Measurements from ENCODE around the gene HPD. TPM values are rescaled to one million over a fixed set of nuclear protein-coding genes. Genes with fewer than 3 reads are reported as not detected.
A peak's percentile ranks its signal among the peaks of the same experiment; 100 is the strongest.

Gene HPD
- total RNA-seq, 1 donor from 2014 or later: not detected

DNA sequence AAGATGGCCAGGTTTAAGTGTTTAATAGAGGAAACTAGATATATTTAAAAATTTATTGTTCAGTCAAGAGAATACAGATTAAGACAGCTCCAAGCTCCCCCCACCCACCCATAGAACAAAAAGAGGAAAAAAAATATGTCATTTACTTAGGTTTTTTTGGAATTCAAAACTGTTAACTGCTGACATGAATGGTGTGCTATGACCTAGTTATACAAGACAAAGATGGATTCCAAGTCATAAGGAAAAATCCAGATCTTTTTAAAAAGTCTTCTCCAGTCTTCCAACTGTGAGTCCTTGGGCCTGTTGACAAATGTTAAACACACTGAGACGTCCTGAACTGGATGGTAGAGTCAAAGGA is 56.2 kb downstream of the HPD start:
- Mint-ChIP-seq H3K27ac (peak overlapping the region; percentile 97), H3K4me3 (peak overlapping the region; percentile 87), H3K4me1 (ENCODE audit: low read depth) (peaks cover 41% of the 10 kb centered on the region), H3K9me3 (no peaks in the 10 kb centered on the region), H3K27me3 (ENCODE audit: insufficient read depth) (peaks cover 2% of the 10 kb centered on the region), H3K36me3 (ENCODE audit: low read depth) (peaks cover 28% of the 10 kb centered on the region)
- intact Hi-C loops (cut with micrococcal nuclease): loop anchor here (1.0 to 10.0 kb wide), 6 partner anchors 36 to 1268 kb away; partner anchors contain the start of genes HCAR1, PSMD9, RNF10 and RNF34
- DNase-seq (ENCODE audit: low spot score): no peak

DNA sequence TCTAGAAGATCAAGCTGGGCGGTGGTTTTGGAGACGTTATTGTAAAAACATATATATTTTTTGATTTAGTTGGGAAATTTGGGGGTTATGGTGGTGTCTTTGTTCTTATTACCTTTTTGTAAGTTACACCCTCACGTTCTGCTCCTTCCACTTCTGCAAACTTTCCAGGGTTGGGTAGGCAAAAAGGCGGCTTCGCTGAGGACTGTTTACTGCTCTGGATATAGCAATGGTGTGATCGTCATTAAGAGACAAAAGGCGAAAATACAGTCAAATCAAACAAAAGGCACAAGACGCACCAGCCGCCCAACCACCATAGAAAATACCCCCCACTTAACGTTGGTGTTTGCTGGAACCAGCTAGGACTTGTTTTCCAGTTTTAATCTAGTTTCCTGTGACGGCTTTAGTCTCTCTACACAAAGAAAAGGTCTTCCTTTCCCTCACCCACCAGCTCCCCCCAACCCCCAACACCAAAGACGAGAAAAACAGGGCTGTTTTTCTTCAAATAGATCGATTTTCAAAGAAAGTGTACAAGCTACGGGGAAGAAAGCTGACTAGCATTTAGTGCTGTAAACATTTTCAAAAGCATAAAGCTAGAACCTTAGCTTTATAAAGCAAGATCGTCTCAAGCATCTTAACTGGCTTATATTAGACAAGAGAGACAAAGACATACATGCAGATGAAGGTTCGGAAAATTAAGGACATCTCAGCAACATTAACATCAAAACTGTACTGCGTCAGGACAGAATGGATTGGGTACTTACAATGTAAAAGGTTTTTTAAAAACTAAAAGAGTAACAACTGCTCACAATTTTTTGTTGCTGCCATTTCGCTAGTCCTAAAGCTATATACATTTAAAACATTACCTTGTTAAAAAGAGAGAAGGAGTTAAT is 56.8 kb downstream of the HPD start:
- H3K9me3 Mint-ChIP-seq: no peaks in the 10 kb centered on the region
- intact Hi-C loops (cut with micrococcal nuclease): loop anchor here (1.0 to 10.0 kb wide), 6 partner anchors 37 to 1267 kb away; partner anchors contain the start of genes HCAR1, PSMD9, RNF10 and RNF34
- peaks cover 40% of the 10 kb centered on the region for H3K4me1 Mint-ChIP-seq (ENCODE audit: low read depth)
- H3K36me3 Mint-ChIP-seq (ENCODE audit: low read depth): peaks cover 28% of the 10 kb centered on the region
- peak; percentile 25 for DNase-seq (ENCODE audit: low spot score)
- H3K27ac Mint-ChIP-seq: peak overlapping the region; percentile 97
- peaks cover 2% of the 10 kb centered on the region for H3K27me3 Mint-ChIP-seq (ENCODE audit: insufficient read depth)
- peak overlapping the region; percentile 87 for H3K4me3 Mint-ChIP-seq

DNA sequence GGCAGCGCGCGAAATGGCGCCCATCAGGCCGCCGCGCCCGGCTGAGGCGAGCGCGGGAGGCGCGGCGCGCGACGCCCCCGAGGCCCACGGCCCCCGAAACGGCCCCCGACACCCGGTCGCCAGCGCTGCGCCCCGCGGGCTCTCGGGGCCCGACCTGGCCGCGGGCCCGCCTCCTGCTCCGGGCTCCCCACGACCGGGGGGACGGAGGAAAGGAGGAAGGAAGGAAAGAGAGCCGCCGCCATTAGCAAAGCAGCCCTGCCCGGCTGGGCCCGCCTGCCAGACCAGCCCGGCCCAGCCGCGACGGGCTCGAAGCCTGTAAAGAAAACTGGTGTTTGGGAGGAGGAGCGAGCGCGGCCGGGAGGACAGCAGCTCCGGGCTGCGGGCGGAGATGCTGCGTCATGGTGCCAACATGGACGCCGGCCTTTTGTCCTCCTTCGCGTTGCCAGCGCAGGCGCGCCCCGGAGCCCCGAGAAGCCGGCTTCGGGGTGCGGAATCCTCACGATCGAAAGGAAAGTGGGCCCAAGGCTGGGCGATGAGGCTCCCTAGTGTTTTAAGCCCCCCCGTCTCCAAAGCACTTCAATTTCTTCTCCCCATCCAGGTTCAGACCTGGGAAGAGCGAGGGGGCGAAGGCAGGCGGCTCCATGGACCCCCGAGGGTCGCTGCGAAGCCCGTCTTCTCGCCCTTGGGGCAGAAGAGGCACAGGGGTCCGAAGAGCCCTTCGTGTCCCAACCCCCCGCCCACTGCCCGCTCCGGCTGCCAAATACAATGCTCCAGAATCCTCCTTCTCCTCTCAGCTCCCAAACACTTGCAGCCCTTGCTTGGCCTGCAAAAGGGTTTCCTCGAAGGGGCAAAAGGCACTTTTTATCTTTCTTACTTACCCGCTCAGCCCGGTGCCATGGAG is 57.7 kb downstream of the HPD start:
- peak overlapping the region; percentile 87 for H3K4me3 Mint-ChIP-seq
- no peaks in the 10 kb centered on the region for H3K9me3 Mint-ChIP-seq
- DNase-seq (ENCODE audit: low spot score): peak; percentile 66
- H3K27me3 Mint-ChIP-seq (ENCODE audit: insufficient read depth): peaks cover 2% of the 10 kb centered on the region
- intact Hi-C loops (cut with micrococcal nuclease): loop anchor here (5.0 to 10.0 kb wide), 3 partner anchors 396 to 1266 kb away; partner anchors contain the start of genes HCAR1, RNF10 and RNF34
- H3K4me1 Mint-ChIP-seq (ENCODE audit: low read depth): peaks cover 32% of the 10 kb centered on the region
- peak overlapping the region; percentile 97 for H3K27ac Mint-ChIP-seq
- peaks cover 22% of the 10 kb centered on the region for H3K36me3 Mint-ChIP-seq (ENCODE audit: low read depth)

DNA sequence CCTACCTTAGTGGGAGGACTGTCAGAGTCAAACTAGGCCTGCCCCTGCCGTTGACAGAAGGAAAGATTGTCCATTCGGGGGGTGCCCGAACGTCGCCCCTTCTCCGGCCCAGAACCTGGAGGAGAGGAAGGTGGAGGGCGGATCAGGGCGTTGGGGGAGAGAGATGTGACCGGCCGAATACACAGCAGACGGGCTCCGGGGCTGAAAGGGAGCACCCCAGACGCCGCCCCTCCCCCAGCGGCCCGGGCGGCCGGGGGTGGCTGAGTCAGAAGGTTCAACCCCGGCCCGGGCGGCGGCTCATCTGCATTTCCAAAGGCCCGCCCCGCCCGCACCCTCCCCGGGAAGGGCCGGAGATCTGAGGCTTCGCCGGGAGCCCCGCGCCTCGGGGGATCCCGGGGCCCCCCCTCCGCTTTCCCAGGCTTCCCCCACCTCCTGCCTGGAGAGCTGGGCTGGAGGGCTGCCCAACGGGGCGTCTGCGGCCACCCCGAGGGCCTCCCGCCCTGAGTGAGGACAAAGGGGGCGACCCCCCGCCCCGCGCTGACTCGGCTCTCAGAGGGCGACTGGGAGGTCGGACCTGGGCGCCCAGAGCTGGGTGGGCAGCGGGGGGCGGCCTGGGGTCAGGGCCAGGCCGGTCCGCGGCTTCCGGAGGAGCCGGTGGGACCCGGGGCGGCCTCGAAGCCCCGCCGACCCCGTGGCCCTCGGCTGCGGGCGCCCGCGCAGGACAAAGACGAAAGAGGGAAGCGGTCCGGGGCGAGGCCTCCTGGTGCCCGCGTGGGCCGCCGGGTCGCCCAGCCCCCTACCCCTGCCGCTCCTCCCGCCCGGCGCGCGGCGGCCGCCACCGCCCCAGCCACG is 58.6 kb downstream of the HPD start:
- H3K9me3 Mint-ChIP-seq: no peaks in the 10 kb centered on the region
- H3K27ac Mint-ChIP-seq: peak overlapping the region; percentile 92
- intact Hi-C loops (cut with micrococcal nuclease): loop anchor here (1.0 to 10.0 kb wide), 4 partner anchors 12 to 1265 kb away; partner anchors contain the start of genes HCAR1, RNF10 and RNF34
- peak; percentile 78 for DNase-seq (ENCODE audit: low spot score)
- H3K36me3 Mint-ChIP-seq (ENCODE audit: low read depth): peaks cover 24% of the 10 kb centered on the region
- H3K4me3 Mint-ChIP-seq: peak overlapping the region; percentile 85
- peaks cover 2% of the 10 kb centered on the region for H3K27me3 Mint-ChIP-seq (ENCODE audit: insufficient read depth)
- peaks cover 32% of the 10 kb centered on the region for H3K4me1 Mint-ChIP-seq (ENCODE audit: low read depth)

DNA sequence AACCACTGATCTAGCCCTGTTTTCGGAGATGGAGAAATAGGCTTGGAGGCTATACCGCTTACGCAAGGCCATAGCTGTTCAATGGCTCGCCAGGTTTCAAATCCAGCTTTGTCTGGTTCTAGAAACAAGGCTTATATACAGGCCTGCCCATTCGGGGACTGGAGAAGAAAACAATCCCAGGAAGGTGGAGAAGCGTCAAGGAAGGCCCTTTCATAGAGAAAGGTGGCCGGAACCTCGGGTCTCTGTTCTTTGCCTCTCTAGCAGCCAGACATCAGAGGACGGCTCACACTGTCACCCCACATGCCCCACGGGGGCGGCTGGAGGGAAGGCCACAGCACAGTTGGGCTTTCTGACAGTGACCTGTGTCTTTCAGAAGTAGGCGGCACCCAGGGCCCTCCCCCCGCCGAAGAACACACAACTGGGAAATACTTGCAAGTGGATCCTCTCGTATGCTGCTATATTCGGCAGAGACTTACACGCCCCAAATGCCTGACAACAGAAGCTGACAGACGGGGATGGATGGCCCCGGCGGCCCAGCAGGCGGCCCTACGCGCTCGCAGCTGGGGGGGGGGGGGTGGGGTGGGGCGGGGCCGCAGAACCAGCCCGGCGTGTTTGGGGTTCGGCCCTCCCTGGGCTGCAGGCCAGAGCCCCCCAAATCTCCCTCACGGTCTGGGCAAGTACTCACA is 59.4 kb downstream of the HPD start:
- H3K27me3 Mint-ChIP-seq (ENCODE audit: insufficient read depth): peaks cover 2% of the 10 kb centered on the region
- no peaks in the 10 kb centered on the region for H3K9me3 Mint-ChIP-seq
- intact Hi-C loops (cut with micrococcal nuclease): loop anchor here (1.0 kb wide), 1 partner anchor 13 kb away; no protein-coding TSS in a partner anchor
- DNase-seq (ENCODE audit: low spot score): peak; percentile 39
- peak overlapping the region; percentile 92 for H3K27ac Mint-ChIP-seq
- H3K4me3 Mint-ChIP-seq: peak overlapping the region; percentile 85
- peaks cover 40% of the 10 kb centered on the region for H3K4me1 Mint-ChIP-seq (ENCODE audit: low read depth)
- peaks cover 25% of the 10 kb centered on the region for H3K36me3 Mint-ChIP-seq (ENCODE audit: low read depth)

DNA sequence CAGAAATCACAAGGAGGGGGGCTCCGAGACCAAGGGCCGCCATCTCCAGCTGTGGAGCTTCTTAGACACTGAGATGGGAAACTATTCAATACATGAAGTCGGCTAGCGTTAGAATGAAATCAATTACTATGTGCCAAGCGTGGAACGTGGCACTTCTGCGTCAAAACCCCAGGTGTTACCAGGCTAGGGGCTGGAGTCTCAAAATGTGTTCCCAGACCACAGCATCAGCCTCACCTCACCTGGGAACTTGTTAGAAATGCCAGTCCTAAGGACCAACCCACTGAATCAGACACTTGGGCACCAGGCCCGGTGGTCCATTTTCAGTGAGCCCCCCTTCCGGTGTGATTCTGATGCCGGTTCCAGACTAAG is 59.9 kb downstream of the HPD start:
- Mint-ChIP-seq H3K9me3 (no peaks in the 10 kb centered on the region), H3K4me3 (peak overlapping the region; percentile 85), H3K4me1 (ENCODE audit: low read depth) (peaks cover 43% of the 10 kb centered on the region), H3K36me3 (ENCODE audit: low read depth) (peaks cover 25% of the 10 kb centered on the region), H3K27ac (peak overlapping the region; percentile 90), H3K27me3 (ENCODE audit: insufficient read depth) (peaks cover 2% of the 10 kb centered on the region)
- no peak for DNase-seq (ENCODE audit: low spot score)
- intact Hi-C loops (cut with micrococcal nuclease): loop anchor here (1.0 kb wide), 1 partner anchor 14 kb away; no protein-coding TSS in a partner anchor

DNA sequence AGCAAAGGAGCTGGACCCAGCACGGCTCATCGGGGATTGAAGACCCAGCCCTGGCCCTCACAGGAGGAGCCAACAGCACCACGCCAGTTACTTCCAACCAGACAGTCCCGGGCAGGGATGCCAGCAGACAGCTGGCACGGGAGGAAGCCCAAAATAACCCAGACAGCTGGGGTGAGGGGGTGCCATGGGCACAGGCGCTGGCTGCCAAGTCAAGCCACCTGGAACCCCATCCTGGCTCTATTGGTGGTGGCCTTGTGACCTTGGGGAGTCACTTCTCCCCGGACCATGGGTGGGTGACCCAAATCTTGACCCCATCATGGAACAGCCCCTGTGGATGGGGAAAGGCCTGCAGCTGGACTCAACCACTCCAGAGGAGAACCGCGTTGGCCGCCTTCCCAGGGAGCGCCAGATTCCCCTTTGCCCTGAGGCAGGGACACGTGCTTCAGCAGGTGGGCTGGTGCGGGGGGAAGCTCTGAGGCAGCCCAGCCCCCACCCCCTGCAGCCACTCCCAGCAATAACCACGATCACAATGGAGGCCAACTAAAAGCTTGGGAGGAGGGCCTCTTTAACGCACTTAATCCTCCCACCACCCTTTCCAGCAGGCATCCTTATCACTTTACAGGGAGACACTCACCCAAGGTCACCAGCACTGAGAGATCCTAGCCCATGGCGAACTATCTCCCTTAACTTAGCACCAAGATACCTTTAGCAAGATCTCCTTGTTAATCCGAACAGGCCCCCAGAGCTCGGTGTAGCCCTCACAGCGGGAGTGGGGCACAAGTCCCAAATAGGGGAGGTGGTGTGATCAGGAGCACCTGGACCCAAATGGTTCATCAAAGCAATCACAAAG is 60.5 kb downstream of the HPD start:
- Mint-ChIP-seq H3K36me3 (ENCODE audit: low read depth) (peaks cover 25% of the 10 kb centered on the region), H3K4me1 (ENCODE audit: low read depth) (peaks cover 43% of the 10 kb centered on the region), H3K27me3 (ENCODE audit: insufficient read depth) (peaks cover 2% of the 10 kb centered on the region), H3K4me3 (peak overlapping the region; percentile 85), H3K27ac (peak overlapping the region; percentile 79), H3K9me3 (no peaks in the 10 kb centered on the region)
- intact Hi-C loops (cut with micrococcal nuclease): no loop called here
- DNase-seq (ENCODE audit: low spot score): no peak

DNA sequence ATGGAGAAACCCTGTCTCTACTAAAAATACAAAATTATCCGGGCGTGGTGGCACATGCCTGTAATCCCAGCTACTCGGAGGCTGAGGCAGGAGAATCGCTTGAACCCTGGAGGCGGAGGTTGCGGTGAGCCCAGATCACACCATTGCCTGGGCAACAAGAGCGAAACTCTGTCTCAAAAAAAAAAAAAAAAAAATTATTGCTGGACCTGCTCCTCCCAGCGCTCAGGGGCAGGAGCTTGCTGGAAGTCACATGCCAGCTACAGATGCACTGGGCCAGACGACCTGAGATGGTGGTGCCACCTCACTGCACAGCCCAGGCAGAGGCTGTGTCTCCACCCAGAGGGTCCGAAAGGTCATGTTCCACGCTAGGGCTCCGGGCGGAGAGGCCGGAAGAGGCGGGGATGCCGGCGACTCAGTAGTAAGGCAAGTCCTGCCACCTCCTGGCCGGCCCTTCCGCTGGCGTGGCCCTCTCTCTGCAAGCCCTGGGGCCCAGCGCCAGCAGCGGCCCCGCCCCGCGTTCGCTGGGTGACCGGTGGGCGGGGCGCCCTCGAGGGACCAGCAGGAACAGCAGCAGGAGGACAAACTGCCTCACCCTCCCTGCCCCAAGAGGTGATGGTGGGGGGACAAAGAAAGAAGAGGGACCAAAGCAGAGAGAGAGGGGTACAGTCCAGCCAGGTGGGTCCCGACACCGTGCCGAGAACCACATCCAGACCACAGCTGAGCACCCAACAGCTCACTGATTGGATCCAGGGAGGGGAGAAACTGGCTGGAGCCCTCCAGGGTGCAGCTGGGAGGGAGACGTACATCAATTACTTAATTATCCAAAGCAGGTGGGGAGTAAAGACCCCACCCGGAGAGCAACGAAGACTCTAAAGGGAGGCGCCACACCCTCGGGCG is 61.6 kb downstream of the HPD start:
- Mint-ChIP-seq H3K4me1 (ENCODE audit: low read depth) (peaks cover 42% of the 10 kb centered on the region), H3K27me3 (ENCODE audit: insufficient read depth) (peaks cover 2% of the 10 kb centered on the region), H3K36me3 (ENCODE audit: low read depth) (peaks cover 25% of the 10 kb centered on the region), H3K4me3 (peak overlapping the region; percentile 2), H3K27ac (no peak overlapping the region), H3K9me3 (no peaks in the 10 kb centered on the region)
- no peak for DNase-seq (ENCODE audit: low spot score)
- intact Hi-C loops (cut with micrococcal nuclease): no loop called here

DNA sequence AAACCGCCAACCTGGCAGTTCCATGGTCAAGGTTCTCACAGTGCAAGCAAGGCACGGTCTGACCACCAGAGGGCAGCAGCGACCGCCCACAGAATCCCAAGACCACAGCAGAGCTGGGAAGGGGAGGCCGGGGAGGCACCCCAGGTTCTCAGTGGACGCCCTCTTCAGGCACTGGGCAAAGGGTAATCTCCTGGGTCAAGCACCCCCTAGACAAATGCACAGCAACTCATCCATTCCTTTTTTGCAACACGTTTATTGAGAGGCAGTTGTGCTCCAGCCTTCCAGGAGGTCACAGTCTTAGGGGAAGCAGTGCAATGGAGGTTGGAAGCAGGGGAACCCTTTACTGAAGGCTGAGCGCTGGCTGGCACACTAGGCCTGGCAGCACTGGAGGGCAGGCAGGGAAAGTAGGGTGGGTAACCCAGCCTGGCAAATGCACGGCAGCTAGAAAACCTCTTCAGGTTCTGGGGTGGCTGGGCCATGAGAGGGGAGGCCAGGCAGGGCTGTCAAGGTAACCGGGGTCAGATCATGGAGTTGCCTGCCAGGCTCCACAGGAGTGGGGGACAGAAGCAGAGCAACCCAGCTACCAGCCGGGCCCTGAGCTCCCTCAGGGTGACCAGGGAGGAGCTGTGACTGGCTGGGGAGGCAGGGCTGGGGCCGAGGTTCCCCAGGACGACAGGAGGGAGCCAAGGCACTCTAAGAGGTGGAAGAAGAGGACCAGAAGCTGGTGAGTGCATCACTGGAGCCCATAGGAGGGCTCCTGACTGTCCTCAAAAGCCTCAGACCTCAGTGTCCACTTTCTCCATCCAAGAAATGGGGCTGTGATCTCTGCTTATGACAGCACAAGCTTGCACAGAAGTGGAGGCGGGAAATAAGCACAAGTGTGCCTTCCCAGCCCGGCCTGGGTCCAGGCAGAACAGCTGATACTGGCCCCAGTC is 63.4 kb downstream of the HPD start:
- Mint-ChIP-seq H3K36me3 (ENCODE audit: low read depth) (peaks cover 29% of the 10 kb centered on the region), H3K27ac (peak overlapping the region; percentile 91), H3K9me3 (no peaks in the 10 kb centered on the region), H3K27me3 (ENCODE audit: insufficient read depth) (peaks cover 2% of the 10 kb centered on the region), H3K4me1 (ENCODE audit: low read depth) (peaks cover 52% of the 10 kb centered on the region), H3K4me3 (peak overlapping the region; percentile 96)
- peak; percentile 77 for DNase-seq (ENCODE audit: low spot score)
- intact Hi-C loops (cut with micrococcal nuclease): loop anchor here (1.0 kb wide), 1 partner anchor 17 kb away; no protein-coding TSS in a partner anchor

Measured in activated T-helper 1 cell treated with anti-CD3 and anti-CD28 coated beads, Interleukin-12 subunit alpha, Interleukin-12 subunit beta, Interleukin-2, Interleukin-4 antibody, amounts not matched to agents 30 ng/mL and 10 ng/mL and 1 ng/mL, durations not matched to agents 14 hours and 24 hours and 36 hours (primary cell).